GM04503 (cell line): Measurements from ENCODE around the gene RADIL.
"Not testable (repeated sequence)": the region's sequence is repeated elsewhere in the genome, so short reads cannot be mapped to it uniquely, and the experiment has no call there.

Experiments used
- DNase-seq: peaks from one replicate; pipeline ENCODE4 v3.0.0-alpha.2; 2012; ENCODE audit warnings: low read depth

RADIL gene

GRCh38 chr7:4808565-4808964 lies 75.0 kb downstream of the RADIL start:
- DNase-seq: no peak

- no peak for DNase-seq
Measured at GRCh38 chr7:4808026-4808425, 75.5 kb downstream of the RADIL start.

GRCh38 chr7:4807598-4808016 lies 75.9 kb downstream of the RADIL start:
- no peak for DNase-seq

- DNase-seq: no peak
Measured at GRCh38 chr7:4806983-4807597, 76.4 kb downstream of the RADIL start.

GRCh38 chr7:4805984-4806300 lies 77.6 kb downstream of the RADIL start:
- DNase-seq: no peak

GRCh38 chr7:4805110-4805983 lies 78.2 kb downstream of the RADIL start:
- no peak for DNase-seq

- DNase-seq: no peak
Measured at GRCh38 chr7:4803397-4804241, 79.9 kb downstream of the RADIL start.

GRCh38 chr7:4802577-4802976 lies 80.9 kb downstream of the RADIL start:
- DNase-seq: not testable (repeated sequence)

GRCh38 chr7:4801839-4802231 lies 81.7 kb downstream of the RADIL start:
- no peak for DNase-seq

GRCh38 chr7:4800926-4801838 lies 82.3 kb downstream of the RADIL start:
- no peak for DNase-seq

GRCh38 chr7:4800487-4800886 lies 83.0 kb downstream of the RADIL start:
- no peak for DNase-seq

- no peak for DNase-seq
Measured at GRCh38 chr7:4799508-4800268, 83.8 kb downstream of the RADIL start.

- no peak for DNase-seq
Measured at GRCh38 chr7:4798706-4799235, 84.7 kb downstream of the RADIL start.

- no peak for DNase-seq
Measured at GRCh38 chr7:4797858-4798705, 85.4 kb downstream of the RADIL start.

GRCh38 chr7:4796453-4796852 lies 87.1 kb downstream of the RADIL start:
- no peak for DNase-seq

GRCh38 chr7:4794591-4795350 lies 88.7 kb downstream of the RADIL start:
- DNase-seq: no peak

GRCh38 chr7:4794171-4794570 lies 89.3 kb downstream of the RADIL start:
- not testable (repeated sequence) for DNase-seq

- not testable (repeated sequence) for DNase-seq
Measured at GRCh38 chr7:4793385-4793993, 90.0 kb downstream of the RADIL start.
